Measurements from ENCODE around the gene DHX8.

DNA sequence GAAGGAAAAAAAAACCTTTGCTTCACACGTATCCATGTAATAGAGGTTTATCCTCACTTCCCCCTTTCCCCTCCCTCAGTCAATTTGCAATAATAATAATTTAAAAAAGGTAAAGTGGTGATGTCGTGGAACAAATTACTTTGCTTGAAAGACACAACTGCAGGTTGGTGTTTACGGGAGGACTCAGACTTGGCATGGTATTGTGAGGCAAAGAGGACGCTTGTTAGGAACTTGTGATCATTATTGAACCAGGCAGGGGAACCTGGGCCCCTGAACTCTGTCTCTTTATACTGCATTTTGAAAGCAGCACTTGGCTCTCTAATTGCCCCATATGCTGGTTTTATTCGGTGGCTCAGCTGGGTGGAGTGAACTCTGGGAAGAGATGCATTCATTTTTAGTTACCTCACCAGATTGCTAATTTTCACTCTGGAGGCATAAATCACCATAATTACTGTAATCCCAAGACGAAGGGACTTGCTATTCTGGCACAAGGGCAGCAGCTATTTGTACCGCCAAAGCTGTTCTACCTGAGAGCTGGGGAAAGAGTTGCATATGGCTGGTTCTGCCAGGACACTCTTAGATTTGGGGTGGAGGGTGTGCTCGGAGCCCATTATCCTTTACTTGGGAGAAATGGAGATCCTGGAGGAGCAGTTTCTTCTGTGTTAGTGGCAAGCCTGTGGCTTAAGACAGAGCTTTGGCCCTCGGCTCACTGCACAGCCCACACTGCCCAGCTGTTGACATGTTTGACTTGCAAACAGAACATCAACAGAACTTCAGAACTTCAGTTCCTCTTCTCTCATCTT lies 5.7 kb upstream of the DHX8 start:
- TF ChIP-seq CHD2 (IDR thresholded peaks at IDR 0.05; ENCODE audit: low read length, partially characterized antibody) = no peak
- TF ChIP-seq TAF1 (IDR thresholded peaks at IDR 0.05; ENCODE audit: borderline replicate concordance, low read depth, low read length) = no peak
- TF ChIP-seq, protein P1, sequence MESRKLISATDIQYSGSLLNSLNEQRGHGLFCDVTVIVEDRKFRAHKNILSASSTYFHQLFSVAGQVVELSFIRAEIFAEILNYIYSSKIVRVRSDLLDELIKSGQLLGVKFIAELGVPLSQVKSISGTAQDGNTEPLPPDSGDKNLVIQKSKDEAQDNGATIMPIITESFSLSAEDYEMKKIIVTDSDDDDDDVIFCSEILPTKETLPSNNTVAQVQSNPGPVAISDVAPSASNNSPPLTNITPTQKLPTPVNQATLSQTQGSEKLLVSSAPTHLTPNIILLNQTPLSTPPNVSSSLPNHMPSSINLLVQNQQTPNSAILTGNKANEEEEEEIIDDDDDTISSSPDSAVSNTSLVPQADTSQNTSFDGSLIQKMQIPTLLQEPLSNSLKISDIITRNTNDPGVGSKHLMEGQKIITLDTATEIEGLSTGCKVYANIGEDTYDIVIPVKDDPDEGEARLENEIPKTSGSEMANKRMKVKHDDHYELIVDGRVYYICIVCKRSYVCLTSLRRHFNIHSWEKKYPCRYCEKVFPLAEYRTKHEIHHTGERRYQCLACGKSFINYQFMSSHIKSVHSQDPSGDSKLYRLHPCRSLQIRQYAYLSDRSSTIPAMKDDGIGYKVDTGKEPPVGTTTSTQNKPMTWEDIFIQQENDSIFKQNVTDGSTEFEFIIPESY (IDR thresholded peaks at IDR 0.05; ENCODE audit: borderline replicate concordance, low read depth) = no peak
- no peak for TF ChIP-seq RAD21 (IDR thresholded peaks at IDR 0.05; ENCODE audit: low read length)
- no peak for TF ChIP-seq EP300 (IDR thresholded peaks at IDR 0.05; ENCODE audit: borderline replicate concordance in 1 of 2, low read depth in 1 of 2, low read length in 1 of 2)
- TF ChIP-seq, protein P2, sequence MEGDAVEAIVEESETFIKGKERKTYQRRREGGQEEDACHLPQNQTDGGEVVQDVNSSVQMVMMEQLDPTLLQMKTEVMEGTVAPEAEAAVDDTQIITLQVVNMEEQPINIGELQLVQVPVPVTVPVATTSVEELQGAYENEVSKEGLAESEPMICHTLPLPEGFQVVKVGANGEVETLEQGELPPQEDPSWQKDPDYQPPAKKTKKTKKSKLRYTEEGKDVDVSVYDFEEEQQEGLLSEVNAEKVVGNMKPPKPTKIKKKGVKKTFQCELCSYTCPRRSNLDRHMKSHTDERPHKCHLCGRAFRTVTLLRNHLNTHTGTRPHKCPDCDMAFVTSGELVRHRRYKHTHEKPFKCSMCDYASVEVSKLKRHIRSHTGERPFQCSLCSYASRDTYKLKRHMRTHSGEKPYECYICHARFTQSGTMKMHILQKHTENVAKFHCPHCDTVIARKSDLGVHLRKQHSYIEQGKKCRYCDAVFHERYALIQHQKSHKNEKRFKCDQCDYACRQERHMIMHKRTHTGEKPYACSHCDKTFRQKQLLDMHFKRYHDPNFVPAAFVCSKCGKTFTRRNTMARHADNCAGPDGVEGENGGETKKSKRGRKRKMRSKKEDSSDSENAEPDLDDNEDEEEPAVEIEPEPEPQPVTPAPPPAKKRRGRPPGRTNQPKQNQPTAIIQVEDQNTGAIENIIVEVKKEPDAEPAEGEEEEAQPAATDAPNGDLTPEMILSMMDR (IDR thresholded peaks at IDR 0.05) = no peak
- no peak for TF ChIP-seq SIN3A (IDR thresholded peaks at IDR 0.05; ENCODE audit: borderline replicate concordance, low read depth, low read length)
- TF ChIP-seq RCOR1 (IDR thresholded peaks at IDR 0.05; ENCODE audit: low read length) = no peak
- TF ChIP-seq POLR2AphosphoS5 (IDR thresholded peaks at IDR 0.05; ENCODE audit: low read depth, low read length) = no peak
- no peak for TF ChIP-seq YY1 (IDR thresholded peaks at IDR 0.05; ENCODE audit: low read depth)
- TF ChIP-seq NRF1 (IDR thresholded peaks at IDR 0.05; ENCODE audit: low read depth, low read length) = no peak

Data from SK-N-SH (cell line).